NT2/D1 (cell line): ENCODE results near the gene SMCR8.
"Not testable (repeated sequence)": the region's sequence is repeated elsewhere in the genome, so short reads cannot be mapped to it uniquely, and the experiment has no call there.

Source experiments
- DNase-seq: peaks from one replicate; pipeline ENCODE4 v3.0.0-alpha.2; 2011; ENCODE audit warnings: low read depth, low spot score
- H3K27me3 ChIP-seq: 2 replicates; pipeline ENCODE4 v1.6.0; 2011; ENCODE audit warnings: mild to moderate bottlenecking; ENCODE audit not compliant: insufficient read length, insufficient read depth
- H3K36me3 ChIP-seq: 2 replicates; pipeline ENCODE4 v1.6.1; 2011; ENCODE audit warnings: mild to moderate bottlenecking, low read length, mixed read lengths; ENCODE audit not compliant: insufficient read depth, insufficient read length
- H3K4me1 ChIP-seq: 2 replicates; pipeline ENCODE4 v1.5.1; 2011; ENCODE audit not compliant: insufficient read depth, insufficient read length
- H3K4me3 ChIP-seq: 2 replicates; pipeline ENCODE4 v1.5.1; 2011; ENCODE audit warnings: low read depth; ENCODE audit not compliant: insufficient read length
- H3K9ac ChIP-seq: 2 replicates; pipeline ENCODE4 v1.6.0; 2011; ENCODE audit warnings: low read depth; ENCODE audit not compliant: insufficient read length
- H3K9me3 ChIP-seq: 2 replicates; pipeline ENCODE4 v1.5.1; 2011; ENCODE audit warnings: mild to moderate bottlenecking, low read length; ENCODE audit not compliant: insufficient read depth
- SUZ12 ChIP-seq: IDR thresholded peaks from 2 replicates; pipeline ENCODE4 v1.6.1; 2011; ENCODE audit not compliant: insufficient read length, insufficient read depth; ENCODE audit errors: extremely low read depth
- YY1 ChIP-seq: IDR thresholded peaks from 2 replicates; pipeline ENCODE4 v1.6.1; 2011; ENCODE audit not compliant: insufficient read length, insufficient read depth
- ZNF274 ChIP-seq: IDR thresholded peaks from 2 replicates; pipeline ENCODE4 v1.6.1; 2011; ENCODE audit warnings: mild to moderate bottlenecking, low read depth, low read length

The SMCR8 gene

DNA sequence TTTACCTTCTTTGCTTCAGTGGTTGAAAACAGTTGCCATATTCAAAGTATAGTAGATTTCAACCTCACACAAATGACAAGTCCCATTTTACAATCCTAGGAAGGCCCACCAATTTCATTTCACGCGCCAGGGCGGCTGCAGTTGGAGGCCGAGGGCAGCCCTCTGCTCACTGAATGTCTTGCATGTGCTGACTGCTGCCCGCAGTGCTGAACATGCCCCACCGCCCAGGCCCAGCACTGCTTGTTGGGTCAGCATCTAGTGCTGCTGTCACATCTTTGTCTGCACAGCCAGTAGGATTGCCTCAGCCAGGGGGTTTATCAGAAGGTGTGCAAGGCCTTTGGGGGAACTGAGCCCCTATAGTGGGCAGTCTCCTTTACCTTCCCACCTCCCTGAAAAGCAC lies 11.5 kb downstream of the SMCR8 start:
- Histone ChIP-seq H3K4me3 (no peak overlapping the region), H3K36me3 (peaks cover 79% of the 10 kb centered on the region), H3K9ac (no peak overlapping the region), H3K9me3 (peaks cover 6% of the 10 kb centered on the region; the same call in 1 of the 2 replicates), H3K27me3 (no peaks in the 10 kb centered on the region), H3K4me1 (no peaks in the 10 kb centered on the region)
- TF ChIP-seq SUZ12 (no peak), ZNF274 (no peak), YY1 (no peak)
- DNase-seq: no peak

DNA sequence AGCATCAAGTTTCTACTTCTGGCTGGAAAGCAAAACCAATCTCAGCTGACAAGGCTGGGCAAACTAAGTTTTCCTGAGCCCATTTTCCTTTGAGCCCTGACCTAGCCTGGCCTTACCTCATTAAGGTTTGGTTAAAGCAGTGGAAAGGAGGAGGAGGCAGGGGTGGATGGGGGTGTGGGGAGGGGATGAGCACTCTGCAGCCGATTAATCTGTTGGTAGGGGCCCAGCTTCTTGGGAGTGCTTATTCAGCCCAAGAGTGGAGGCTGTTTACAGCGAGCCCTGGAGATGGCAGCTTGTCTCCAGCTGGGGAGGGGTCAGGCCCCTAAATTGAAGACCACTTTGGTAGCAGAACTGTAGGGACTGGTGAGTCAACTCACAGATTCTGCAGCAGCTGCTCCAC lies 12.0 kb downstream of the SMCR8 start:
- H3K4me1 ChIP-seq: no peaks in the 10 kb centered on the region
- DNase-seq: no peak
- H3K9me3 ChIP-seq: peaks cover 6% of the 10 kb centered on the region; the same call in 1 of the 2 replicates
- no peak overlapping the region for H3K4me3 ChIP-seq
- no peaks in the 10 kb centered on the region for H3K27me3 ChIP-seq
- TF ChIP-seq SUZ12 (no peak), ZNF274 (no peak), YY1 (no peak)
- peaks cover 84% of the 10 kb centered on the region for H3K36me3 ChIP-seq
- no peak overlapping the region for H3K9ac ChIP-seq

DNA sequence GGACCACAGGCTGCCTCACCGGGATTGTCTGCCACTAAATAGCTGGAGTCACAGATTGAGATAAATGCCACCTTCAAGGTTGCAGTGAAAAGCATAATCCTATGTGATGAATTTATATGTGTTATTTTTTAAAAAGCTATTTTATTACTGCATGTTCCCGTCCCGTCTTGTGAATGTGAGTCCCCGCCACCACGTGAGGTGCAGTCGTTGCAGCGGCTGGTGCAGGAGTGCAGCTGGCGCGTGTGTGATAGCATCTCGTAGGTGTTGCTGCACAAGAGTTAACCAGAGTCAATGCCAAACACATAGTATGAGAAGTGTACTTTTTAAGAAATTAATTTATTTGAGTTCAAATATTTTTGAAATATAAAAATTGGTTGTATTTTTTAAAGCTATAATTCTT lies 12.5 kb downstream of the SMCR8 start:
- Histone ChIP-seq H3K4me1 (peaks cover 1% of the 10 kb centered on the region), H3K27me3 (no peaks in the 10 kb centered on the region), H3K36me3 (peaks cover 86% of the 10 kb centered on the region), H3K9me3 (peaks cover 6% of the 10 kb centered on the region; the same call in 1 of the 2 replicates), H3K4me3 (no peak overlapping the region), H3K9ac (no peak overlapping the region)
- TF ChIP-seq ZNF274: no peak
- no peak for TF ChIP-seq YY1
- TF ChIP-seq SUZ12: no peak
- no peak for DNase-seq

DNA sequence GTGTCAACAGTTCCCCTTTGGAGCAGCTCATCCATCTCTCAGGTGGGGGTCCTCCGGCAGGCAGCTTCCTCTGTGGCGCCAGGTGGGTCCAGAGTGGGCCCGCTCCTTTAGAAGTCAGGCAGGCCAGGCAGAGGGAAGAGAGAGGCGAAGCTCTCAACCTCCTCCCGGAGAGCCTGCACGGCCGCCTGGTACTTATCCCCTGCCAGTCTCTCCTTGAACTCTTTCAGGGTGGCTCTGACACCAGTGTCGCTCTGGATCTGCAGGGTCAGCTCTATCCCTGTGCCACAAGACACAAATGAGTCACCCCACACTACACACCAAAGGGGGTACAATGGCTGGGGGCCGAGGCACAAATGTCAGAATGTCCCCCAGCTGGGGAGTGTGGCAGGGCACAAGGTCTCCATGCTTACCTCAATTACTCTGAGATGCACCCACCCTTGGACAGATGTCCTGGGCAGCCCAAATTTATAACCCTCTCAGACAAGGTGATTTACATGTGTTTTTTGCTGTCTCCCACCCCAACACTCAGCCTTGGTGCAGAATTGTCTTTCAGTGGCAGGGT lies 13.6 kb downstream of the SMCR8 start:
- peaks cover 2% of the 10 kb centered on the region for H3K4me1 ChIP-seq
- no peaks in the 10 kb centered on the region for H3K27me3 ChIP-seq
- peaks cover 80% of the 10 kb centered on the region for H3K36me3 ChIP-seq
- no peak overlapping the region for H3K9ac ChIP-seq
- no peak overlapping the region for H3K4me3 ChIP-seq
- H3K9me3 ChIP-seq: peaks cover 6% of the 10 kb centered on the region; the same call in 1 of the 2 replicates
- TF ChIP-seq ZNF274: no peak
- TF ChIP-seq SUZ12: no peak
- TF ChIP-seq YY1: no peak
- no peak for DNase-seq

DNA sequence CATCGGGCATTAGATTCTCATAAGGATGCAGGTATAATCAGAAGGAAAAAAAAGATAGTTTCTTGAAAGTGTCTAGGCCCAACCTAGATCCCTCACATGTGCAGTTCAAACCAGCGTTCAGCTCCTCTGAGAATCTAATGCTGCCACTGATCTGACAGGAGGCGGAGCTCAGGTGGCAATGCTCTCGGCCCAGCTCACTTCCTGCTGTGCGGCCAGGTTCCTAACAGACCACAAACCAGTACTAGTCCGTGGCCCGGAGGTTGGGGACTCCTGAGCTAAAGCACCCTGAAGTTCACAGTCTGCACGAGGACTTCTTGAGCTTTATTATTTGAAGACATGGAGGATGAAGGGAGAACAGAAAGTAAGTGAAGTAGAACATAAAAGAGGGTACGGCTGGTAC lies 16.8 kb downstream of the SMCR8 start:
- H3K4me1 ChIP-seq: peaks cover 2% of the 10 kb centered on the region
- no peaks in the 10 kb centered on the region for H3K9me3 ChIP-seq
- H3K4me3 ChIP-seq: no peak overlapping the region
- no peak for DNase-seq
- no peak for TF ChIP-seq SUZ12
- no peak overlapping the region for H3K9ac ChIP-seq
- peaks cover 70% of the 10 kb centered on the region for H3K36me3 ChIP-seq
- no peaks in the 10 kb centered on the region for H3K27me3 ChIP-seq

DNA sequence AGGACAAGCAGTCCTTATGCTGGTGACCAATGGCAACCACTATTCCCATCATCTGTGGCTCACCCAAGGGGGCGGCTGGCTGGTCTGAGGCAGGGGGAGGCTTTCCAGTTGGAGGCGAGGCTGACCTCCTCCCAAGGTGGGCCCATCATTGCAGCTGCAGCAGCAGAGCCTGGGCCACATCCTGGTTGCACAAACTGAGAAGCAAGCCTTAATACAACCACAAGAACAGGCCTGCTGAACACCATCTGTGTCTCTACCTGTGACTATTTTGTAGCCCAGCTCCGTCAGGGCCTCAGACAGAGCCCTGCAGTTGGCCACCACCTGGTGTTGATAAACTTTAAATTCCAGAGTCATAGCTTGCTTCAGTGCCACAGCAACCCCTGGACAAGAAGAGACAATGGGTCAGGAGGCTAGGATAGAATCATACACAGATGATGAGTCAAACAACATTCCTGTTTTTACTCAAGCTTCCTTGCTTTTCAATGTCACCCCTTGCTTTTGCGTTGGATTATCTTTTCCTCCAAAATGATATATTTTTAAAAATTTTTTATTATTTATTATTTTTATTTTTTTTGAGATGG lies 17.9 kb downstream of the SMCR8 start:
- TF ChIP-seq SUZ12 (no peak), YY1 (no peak), ZNF274 (no peak)
- H3K36me3 ChIP-seq: peaks cover 66% of the 10 kb centered on the region

DNA sequence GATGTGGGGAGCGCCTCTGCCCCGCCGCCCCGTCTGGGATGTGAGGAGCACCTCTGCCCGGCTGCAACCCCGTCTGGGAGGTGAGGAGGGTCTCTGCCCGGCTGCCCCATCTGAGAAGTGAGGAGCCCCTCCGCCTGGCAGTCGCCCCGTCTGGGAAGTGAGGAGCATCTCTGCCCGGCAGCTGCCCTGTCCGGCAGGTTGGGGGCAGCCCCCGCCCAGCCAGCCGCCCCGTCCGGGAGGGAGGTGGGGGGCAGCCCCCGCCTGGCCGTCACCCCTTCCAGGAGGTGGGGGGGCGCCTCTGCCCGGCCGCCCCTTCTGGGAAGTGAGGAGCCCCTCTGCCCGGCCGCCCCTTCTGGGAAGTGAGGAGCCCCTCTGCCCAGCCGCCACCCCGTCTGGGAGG lies 23.1 kb downstream of the SMCR8 start:
- H3K9me3 ChIP-seq: peaks cover 27% of the 10 kb centered on the region; the same call in 1 of the 2 replicates
- not testable (repeated sequence) for H3K27me3 ChIP-seq, H3K4me1 ChIP-seq, DNase-seq, H3K4me3 ChIP-seq, H3K9ac ChIP-seq
- peaks cover 60% of the 10 kb centered on the region for H3K36me3 ChIP-seq

More for the DNA sequence above, 17.9 kb downstream of the SMCR8 start:
- Histone ChIP-seq H3K4me1 (peaks cover 2% of the 10 kb centered on the region), H3K27me3 (no peaks in the 10 kb centered on the region), H3K9ac (no peak overlapping the region), H3K4me3 (no peak overlapping the region), H3K9me3 (peaks cover 6% of the 10 kb centered on the region; the same call in 1 of the 2 replicates)
- no peak for DNase-seq
